ENCODE results near the gene HAND2.

HAND2 gene

DNA sequence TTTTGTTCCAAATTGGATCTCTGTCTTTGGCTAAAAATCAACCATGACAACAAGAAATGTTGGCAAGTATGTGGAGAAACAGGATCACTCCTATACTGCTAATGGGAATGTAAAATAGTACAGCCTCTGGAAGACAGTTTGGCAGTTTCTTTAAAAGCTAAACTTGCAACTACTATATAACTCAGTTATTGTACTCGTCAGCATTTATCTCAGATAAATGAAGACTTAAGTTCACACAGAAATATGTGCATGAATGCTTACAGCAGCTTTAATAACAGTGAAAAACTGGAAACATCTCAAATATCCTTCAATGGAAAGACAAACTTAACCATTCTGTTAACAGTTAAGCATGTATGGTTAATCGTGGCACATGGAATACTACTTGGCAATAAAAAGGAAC lies 15.4 kb upstream of the HAND2 start:
- no peak for ATAC-seq (ENCODE audit: low read depth)
- DNase-seq (ENCODE audit: low spot score in 2 of 2), result no peak
- no peak overlapping the region for H3K4me3 Mint-ChIP-seq
- no peaks in the 10 kb centered on the region for H3K4me1 Mint-ChIP-seq
- peaks cover 11% of the 10 kb centered on the region for H3K27me3 Mint-ChIP-seq
- no peak overlapping the region for H3K27ac Mint-ChIP-seq
- peaks cover 1% of the 10 kb centered on the region for H3K9me3 Mint-ChIP-seq
- no peaks in the 10 kb centered on the region for H3K36me3 Mint-ChIP-seq

DNA sequence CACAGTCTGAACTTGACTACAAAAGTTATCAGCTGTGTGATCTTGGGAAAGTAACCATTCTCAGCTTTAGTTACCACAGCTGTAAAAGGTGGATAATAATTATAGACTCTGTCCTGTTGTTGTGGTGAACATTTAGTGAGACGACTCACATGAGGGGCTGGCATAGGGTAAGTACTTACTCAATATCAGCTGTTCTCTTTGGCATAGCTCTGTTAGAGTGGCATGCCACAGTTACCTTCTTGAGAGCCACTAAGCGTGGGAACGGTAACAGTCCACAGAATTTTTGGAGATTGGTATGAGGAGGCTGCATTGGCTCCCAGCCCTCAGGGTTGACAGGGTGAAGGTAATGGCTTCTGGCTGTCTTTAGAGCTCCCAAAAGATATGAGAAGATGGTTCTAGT lies 13.2 kb upstream of the HAND2 start:
- no peaks in the 10 kb centered on the region for H3K36me3 Mint-ChIP-seq
- H3K4me1 Mint-ChIP-seq, result peaks cover 7% of the 10 kb centered on the region
- no peak overlapping the region for H3K27ac Mint-ChIP-seq
- no peaks in the 10 kb centered on the region for H3K9me3 Mint-ChIP-seq
- ATAC-seq (ENCODE audit: low read depth), result no peak
- no peak overlapping the region for H3K4me3 Mint-ChIP-seq
- H3K27me3 Mint-ChIP-seq, result peaks cover 18% of the 10 kb centered on the region
- DNase-seq (ENCODE audit: low spot score in 2 of 2), result no peak

DNA sequence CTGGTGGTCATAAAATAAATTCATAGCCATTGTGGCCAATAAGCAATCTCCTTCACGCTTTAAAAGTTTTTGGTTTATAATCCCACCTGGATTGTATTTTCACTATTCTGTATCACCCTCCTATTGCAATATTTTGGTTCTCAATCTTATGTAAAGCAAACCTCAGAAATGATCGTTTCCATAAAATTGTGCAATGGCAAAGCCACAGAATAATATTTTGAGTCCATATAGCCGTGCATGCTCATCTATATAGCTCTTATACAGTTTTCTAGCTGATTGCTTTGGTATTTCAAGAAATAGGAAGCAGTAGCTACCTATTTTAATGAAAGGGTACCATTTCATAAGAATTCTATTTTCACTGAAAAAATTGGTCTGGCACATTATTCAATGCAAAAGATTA lies 10.0 kb upstream of the HAND2 start:
- Mint-ChIP-seq H3K36me3 (no peaks in the 10 kb centered on the region), H3K27ac (no peak overlapping the region), H3K4me3 (no peak overlapping the region), H3K27me3 (peaks cover 24% of the 10 kb centered on the region), H3K9me3 (peaks cover 1% of the 10 kb centered on the region), H3K4me1 (peaks cover 7% of the 10 kb centered on the region)
- no peak for DNase-seq (ENCODE audit: low spot score in 2 of 2)
- ATAC-seq (ENCODE audit: low read depth), result no peak

DNA sequence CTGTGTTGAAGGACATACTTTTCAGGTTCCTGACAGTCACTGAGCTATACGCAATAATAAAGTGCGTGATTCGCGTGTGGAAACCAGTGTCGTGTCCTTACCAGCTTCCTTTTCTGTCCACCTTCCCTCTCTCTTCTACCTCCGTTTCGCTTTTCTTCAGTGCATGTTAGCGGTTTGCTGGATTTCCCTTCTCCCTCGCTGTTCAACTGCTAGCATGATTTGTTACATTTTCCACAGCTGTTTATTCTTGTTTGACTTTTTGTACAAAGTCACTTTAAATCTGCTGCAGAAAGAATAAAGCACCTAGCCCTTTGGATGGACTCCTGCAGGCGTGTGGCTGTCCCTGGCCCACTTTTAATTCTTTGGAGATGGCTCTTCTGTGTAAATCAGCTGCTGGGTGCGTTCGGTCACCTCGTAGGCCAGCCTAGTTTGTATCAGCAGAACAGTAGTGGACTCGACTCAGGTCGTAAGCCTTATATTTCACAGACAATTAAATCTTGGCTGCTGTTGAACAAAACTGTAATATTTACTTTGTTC lies 8.9 kb upstream of the HAND2 start:
- H3K36me3 Mint-ChIP-seq, result no peaks in the 10 kb centered on the region
- ATAC-seq (ENCODE audit: low read depth), result no peak
- no peak for DNase-seq (ENCODE audit: low spot score in 2 of 2)
- H3K4me3 Mint-ChIP-seq, result peak overlapping the region; percentile 74
- peaks cover 7% of the 10 kb centered on the region for H3K4me1 Mint-ChIP-seq
- H3K27ac Mint-ChIP-seq, result no peak overlapping the region
- peaks cover 23% of the 10 kb centered on the region for H3K27me3 Mint-ChIP-seq
- H3K9me3 Mint-ChIP-seq, result peaks cover 1% of the 10 kb centered on the region

DNA sequence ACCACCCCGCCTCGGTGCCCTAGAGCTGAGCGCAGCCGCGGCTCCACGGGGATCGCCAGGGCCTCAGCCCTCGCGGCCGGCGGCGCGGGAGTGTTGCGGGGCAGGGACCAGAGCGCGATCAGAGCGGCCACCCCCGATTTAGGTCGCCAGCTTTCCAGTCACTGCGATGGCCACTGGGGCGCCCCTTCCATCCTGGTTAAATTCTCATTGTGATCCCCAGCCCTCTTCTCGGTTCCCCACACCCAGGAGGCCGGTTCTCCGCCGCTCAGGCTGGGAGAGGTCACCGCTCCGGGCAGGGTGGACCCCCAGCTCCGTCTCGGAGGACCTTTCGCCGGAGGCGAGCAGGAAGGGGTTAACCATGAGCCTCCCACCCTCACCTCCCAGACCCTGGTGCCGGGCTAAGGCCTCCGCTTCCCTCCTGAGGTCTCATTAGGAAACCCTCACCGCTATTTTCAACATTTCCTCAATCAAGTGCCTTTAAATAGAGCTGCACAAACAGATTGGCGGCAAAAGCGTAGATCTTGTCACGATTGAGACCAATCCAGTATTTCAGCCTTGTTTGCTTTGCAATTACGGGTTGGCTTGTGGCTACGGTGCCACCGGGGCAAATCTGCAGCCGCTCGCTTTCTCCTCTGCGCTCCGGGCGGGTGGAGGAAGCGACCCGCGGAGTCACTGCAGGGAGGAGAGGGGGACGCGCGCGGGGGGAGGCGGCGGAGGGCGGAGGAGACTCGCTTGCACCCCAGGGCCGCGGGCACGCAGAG lies 8.3 kb upstream of the HAND2 start:
- ATAC-seq (ENCODE audit: low read depth), result no peak
- no peak for DNase-seq (ENCODE audit: low spot score in 2 of 2)
- H3K36me3 Mint-ChIP-seq, result no peaks in the 10 kb centered on the region
- no peak overlapping the region for H3K27ac Mint-ChIP-seq
- peak overlapping the region; percentile 74 for H3K4me3 Mint-ChIP-seq
- H3K4me1 Mint-ChIP-seq, result peaks cover 7% of the 10 kb centered on the region
- H3K27me3 Mint-ChIP-seq, result peaks cover 22% of the 10 kb centered on the region
- peaks cover 1% of the 10 kb centered on the region for H3K9me3 Mint-ChIP-seq

DNA sequence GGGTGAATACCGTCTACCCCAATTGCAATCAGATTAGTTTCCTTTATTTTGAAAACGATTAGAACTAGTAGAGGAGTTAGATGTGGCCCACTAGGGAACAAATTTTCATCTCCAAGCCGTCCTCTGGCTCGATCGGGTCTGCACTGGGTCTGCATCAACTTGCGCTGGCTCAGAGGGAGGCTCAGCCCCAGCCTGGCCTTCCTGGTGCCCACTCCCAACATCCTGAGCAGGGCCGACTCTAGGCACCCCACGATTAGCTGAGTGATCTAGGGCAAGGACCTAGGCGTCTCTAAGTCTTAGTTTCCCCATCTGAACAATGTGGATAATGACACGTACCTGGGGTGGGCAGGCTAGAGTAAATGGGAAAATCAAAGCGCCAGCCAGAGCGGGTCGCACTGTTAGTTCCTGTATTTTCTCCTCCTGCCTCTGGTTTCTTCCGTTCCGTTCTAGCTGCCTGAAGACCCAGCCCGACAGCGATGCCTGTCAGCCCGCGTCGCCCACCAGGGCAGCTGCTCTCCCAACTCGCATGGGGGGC lies 7.7 kb upstream of the HAND2 start:
- Mint-ChIP-seq H3K9me3 (peaks cover 1% of the 10 kb centered on the region), H3K27me3 (peaks cover 25% of the 10 kb centered on the region), H3K4me1 (peaks cover 7% of the 10 kb centered on the region), H3K4me3 (peak overlapping the region; percentile 21), H3K36me3 (no peaks in the 10 kb centered on the region), H3K27ac (no peak overlapping the region)
- no peak for DNase-seq (ENCODE audit: low spot score in 2 of 2)
- no peak for ATAC-seq (ENCODE audit: low read depth)

DNA sequence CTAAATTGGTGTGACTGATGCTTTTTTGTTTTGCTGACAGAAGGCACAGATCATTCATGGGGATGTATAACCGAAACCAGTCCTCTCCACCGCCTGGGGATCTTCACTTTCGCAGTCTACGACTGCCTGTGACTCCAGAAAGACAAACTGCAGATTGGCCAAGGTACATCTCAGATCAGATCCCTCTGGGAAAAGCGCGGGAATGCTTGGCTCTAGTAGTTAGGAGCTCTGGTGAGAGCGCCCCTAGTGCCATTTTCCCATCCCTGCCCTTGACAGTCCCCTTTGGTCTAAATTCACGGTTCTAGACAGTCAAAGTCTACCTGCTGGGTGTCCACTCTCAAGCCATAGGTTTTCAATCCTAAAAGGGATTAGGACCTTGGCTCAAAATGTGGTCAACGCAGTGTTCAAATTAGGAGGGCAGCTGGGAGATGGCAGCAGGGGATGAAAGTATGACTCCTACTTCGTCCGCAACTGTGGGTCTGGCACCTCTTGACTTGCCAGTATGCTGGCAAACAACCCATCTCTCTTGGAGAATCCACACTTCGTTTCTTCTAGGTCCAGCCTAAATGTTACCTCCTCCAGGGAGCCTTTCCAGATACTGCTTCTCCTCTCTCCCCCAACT lies 6.9 kb upstream of the HAND2 start:
- ATAC-seq (ENCODE audit: low read depth), result no peak
- peaks cover 1% of the 10 kb centered on the region for H3K9me3 Mint-ChIP-seq
- peaks cover 29% of the 10 kb centered on the region for H3K27me3 Mint-ChIP-seq
- H3K4me1 Mint-ChIP-seq, result peaks cover 7% of the 10 kb centered on the region
- no peak overlapping the region for H3K4me3 Mint-ChIP-seq
- no peaks in the 10 kb centered on the region for H3K36me3 Mint-ChIP-seq
- no peak overlapping the region for H3K27ac Mint-ChIP-seq
- DNase-seq (ENCODE audit: low spot score in 2 of 2), result no peak

DNA sequence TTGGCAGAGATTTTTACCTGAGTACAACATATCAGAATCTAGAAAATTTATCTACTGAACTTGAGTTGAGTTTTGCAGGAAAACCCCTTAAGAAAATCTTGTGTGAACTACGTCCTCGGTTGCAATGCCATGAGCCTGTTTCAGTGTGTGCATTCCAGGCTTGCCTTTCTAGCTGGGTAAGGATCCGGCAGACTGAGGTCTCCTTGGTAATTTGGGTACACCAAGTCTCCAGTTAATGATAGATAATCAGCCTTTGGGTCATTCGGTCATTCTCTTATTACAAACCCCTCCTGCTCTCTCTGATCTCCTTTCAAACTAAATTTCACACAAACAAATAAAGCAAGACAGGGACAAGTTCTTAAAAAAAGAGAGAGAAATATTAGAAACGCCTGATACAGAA lies 5.9 kb upstream of the HAND2 start:
- ATAC-seq (ENCODE audit: low read depth) (no peak), DNase-seq (ENCODE audit: low spot score in 2 of 2) (no peak)
- Mint-ChIP-seq H3K27ac (no peak overlapping the region), H3K27me3 (peaks cover 33% of the 10 kb centered on the region), H3K4me1 (peaks cover 7% of the 10 kb centered on the region), H3K9me3 (peaks cover 1% of the 10 kb centered on the region), H3K36me3 (no peaks in the 10 kb centered on the region), H3K4me3 (no peak overlapping the region)

DNA sequence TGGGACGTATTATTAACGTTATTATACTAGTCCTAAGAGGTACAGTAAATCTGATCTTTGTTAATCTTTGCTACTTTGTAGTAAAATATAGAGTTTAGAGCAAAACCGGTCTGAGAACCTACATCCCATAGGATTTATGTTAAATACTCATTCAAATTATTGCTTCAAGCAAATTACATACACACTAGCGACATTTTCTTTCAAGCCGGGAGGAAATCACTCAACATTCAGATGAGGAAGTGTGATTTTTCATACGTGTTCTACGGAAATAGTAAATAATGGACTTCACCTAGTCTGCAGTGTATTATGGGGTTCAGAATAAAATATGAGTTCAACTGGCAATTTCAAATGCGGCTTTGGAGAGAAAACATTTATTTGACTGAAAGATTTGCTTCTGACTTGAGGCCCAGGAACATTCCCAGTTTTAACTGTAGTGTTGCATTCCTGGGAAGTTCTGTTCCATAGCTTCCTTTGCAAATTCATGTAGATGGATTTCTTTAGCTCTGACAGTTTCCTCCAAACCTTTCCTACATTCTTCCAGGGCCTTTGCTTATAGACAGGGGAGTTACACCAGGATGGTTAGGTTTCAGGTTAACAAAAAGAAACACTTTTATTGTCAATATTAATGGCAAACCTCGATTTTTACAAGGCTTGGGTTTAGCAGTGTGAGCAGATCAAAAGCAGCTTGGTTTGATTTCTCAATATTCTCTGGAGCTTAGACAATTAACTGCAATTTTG lies 5.3 kb upstream of the HAND2 start:
- H3K36me3 Mint-ChIP-seq, result no peaks in the 10 kb centered on the region
- H3K4me3 Mint-ChIP-seq, result no peak overlapping the region
- peaks cover 33% of the 10 kb centered on the region for H3K27me3 Mint-ChIP-seq
- ATAC-seq (ENCODE audit: low read depth), result no peak
- H3K27ac Mint-ChIP-seq, result no peak overlapping the region
- no peak for DNase-seq (ENCODE audit: low spot score in 2 of 2)
- peaks cover 8% of the 10 kb centered on the region for H3K4me1 Mint-ChIP-seq
- H3K9me3 Mint-ChIP-seq, result peaks cover 1% of the 10 kb centered on the region

DNA sequence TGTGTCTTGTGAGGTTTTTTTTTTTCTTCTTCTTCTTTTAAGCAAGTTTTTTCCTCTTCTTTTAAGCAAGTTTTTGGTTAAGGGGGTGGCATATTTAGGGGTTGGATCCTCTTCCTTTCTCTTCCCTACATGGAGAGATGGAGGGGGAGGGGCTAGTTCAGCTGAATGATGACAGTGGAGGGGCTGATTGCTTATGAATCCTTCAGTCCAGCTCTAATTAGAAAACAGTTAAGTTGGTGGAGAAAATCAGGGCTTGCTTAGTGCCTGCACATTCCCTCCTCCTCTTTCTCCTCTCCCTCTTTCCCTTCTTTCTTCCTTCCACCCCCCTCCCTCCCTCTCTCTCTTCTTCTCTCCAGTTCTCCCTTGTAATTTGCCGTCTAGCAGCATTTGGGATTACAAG lies 4.4 kb upstream of the HAND2 start:
- peaks cover 30% of the 10 kb centered on the region for H3K27me3 Mint-ChIP-seq
- H3K27ac Mint-ChIP-seq, result no peak overlapping the region
- H3K4me1 Mint-ChIP-seq, result peaks cover 9% of the 10 kb centered on the region
- ATAC-seq (ENCODE audit: low read depth), result no peak
- H3K4me3 Mint-ChIP-seq, result no peak overlapping the region
- H3K9me3 Mint-ChIP-seq, result peaks cover 1% of the 10 kb centered on the region
- no peaks in the 10 kb centered on the region for H3K36me3 Mint-ChIP-seq
- DNase-seq (ENCODE audit: low spot score in 2 of 2), result no peak

DNA sequence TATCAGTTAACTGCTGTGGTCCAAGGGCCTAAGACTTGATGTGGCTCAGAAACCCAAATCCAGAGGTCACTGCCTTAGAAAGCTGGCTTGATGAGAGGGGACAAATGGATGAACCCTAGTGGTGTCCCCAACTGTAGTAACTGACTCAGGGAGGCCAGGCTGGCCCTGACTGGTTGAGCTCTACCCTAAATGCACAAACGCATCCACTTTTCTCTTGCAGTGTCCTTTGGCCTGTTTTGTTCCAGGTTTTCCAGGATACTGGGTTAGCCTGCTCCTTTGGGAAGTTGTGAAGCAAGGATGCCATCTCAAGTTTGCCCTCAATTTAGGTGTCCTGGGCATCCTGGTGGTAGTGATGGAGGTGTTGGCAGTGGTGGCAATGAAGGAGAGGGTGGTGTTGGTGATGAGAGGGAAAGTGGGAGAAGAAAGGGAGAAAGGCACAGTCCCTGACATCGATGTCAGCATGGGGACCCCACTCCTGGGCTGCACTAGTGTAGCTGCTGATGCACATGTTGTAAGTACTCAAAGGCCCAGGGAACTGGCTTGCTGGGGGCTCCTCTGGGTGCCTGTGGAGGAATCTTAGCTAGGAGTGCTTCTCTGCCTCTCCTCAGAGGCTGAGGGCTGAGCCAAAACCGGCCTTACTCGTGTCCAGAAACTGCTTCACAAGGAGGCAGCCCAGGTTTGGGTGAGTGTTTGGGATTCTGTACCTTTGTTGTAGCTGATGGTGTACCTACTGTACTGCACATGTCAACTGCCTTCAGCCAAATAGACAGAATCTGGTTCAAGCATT lies 2.9 kb upstream of the HAND2 start:
- H3K27me3 Mint-ChIP-seq, result peaks cover 32% of the 10 kb centered on the region
- H3K9me3 Mint-ChIP-seq, result peaks cover 6% of the 10 kb centered on the region
- H3K4me1 Mint-ChIP-seq, result peaks cover 5% of the 10 kb centered on the region
- DNase-seq (ENCODE audit: low spot score in 2 of 2) (no peak), ATAC-seq (ENCODE audit: low read depth) (no peak)
- peaks cover 2% of the 10 kb centered on the region for H3K36me3 Mint-ChIP-seq
- H3K27ac Mint-ChIP-seq, result no peak overlapping the region
- H3K4me3 Mint-ChIP-seq, result no peak overlapping the region

DNA sequence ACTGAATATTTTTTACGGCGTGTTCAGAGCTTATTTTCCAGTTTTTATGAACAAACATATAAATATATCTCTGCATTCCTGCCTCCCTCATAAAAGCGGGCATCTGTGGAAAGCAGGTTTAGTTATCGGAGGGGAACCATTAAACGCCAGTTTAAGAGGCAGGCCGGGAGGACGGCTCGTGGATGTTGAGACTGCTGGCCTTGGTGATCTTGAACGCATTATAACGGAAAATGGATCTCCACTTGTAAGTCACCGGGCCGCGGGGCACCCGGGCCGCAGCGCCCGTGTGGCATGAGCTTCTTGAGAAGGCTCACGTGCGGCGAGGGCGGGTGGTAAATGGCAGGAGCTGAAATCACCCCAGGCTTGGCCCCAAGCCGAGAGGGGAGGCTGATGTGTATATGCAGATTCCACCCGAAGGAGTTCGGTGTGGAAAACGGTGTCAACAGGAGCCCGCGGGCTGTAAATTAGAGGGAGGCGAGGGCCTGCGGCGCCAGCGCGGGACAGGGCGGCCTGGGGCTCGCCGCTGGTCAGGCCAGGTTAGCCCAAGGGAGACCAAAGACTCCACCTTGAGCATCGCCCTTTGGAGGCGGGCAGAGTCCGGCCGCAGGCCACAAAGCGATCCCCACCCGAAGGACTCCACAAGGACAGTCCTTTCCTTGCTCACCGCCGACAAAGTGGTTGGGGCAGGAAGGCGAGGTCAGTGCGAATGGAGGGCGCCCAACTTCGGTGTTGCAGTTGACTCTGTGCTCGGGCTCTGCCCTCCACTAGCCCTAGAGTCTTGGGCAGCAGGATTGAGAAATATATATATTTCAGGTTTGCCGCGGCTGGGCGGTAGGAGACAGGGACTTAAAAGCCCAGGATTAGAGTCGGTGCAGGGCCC lies 1.3 kb upstream of the HAND2 start:
- H3K27me3 Mint-ChIP-seq, result peaks cover 35% of the 10 kb centered on the region
- ATAC-seq (ENCODE audit: low read depth), result no peak
- H3K4me3 Mint-ChIP-seq, result no peak overlapping the region
- H3K4me1 Mint-ChIP-seq, result peaks cover 5% of the 10 kb centered on the region
- peaks cover 2% of the 10 kb centered on the region for H3K36me3 Mint-ChIP-seq
- H3K9me3 Mint-ChIP-seq, result peaks cover 8% of the 10 kb centered on the region
- peak in 1 of 2 donors; percentile 10 for DNase-seq (ENCODE audit: low spot score in 2 of 2)
- H3K27ac Mint-ChIP-seq, result no peak overlapping the region
